AML-193 (cell line): ENCODE measurements around the gene SKIDA1.

ENCODE experiments used
- DNase-seq, 2 experiments: peaks; one replicate each; lab custom pipeline; 2025; lab: John Stamatoyannopoulos, UW

Gene SKIDA1

DNA sequence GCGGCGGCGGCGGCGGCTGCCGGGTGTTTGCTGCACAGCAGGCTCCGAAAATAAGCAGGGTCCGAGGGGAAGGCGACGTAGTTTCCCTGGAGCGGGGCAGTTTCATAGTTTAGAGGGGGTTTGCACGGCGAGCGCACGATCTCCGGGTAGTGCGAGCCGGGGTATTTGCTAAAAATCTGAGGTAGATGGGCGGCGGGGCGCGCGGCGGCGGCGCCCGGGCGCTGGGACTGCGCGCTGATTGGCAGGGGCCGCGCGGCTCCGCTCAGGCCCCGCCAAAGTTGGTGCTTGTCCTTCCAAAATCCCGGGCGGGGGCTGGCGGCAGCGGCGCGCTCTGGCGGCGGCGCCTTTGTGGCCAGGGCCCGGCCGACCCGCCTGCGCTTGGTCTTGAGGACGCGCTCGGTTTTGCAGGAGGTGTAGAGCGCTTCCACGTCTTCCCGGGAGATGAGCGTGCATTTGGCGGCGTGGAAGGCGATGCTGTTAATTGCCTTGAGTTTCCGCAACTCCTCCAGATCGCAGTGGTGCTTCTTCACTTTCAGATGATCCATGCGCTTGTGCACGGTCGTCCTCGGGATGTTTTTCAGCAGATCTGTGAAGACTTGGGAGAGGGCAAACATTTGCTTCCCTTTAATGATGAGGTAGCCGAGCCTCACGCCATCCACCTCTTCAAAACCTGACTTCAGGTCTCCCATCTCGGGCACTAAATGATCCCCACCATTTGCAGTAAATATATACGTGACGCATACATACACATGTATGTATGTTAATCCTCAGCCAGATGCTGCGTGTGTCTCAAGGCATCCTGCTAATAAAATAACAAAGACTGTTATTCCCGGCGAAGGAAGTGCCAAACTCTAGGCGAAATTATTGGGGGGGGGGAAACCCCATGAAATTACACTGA is 8.1 kb downstream of the SKIDA1 start:
- no peak for DNase-seq

DNA sequence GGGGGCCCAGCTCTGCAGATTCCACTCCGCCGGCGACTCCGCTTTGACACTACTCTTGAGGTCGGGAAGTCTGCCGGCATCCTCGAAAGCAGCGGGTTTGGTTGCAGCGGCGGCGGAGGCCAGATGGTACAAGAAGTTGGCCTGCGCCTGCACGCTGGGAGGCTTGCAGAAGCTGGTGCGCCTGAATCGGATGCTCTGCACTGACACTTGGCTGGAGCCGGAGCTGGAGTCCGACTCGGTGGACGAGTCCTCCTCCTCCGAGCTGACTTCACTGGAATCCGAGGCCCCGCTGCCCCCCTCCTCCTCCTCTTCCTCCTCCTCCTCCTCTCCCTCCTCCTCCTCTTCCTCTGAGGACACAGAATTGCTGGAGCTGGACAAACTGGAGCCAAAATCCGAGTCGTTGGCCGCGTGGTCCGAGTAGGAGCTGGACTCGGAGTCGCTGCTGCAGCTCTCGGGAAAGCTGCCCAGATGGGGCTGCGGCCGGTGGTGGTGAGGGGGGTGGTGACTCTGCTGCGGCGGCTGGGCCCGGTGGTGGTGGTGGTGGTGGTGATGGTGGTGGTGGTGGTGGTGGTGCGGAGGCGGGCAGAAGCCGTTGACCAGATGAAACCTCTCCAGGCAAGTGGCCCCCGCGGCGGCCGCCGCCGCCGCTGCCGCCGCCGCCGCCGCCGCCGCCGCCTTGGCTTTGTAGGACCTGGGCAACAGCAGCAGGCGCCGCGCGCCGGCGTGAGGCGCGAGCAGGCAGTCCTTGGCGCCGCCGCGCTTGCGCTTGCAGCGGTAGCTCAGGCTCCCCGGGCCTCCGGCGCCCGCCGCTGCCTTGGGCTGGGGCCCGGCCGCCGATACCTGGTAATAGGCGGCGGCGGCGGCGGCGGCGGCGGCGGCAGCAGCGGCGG is 9.0 kb downstream of the SKIDA1 start:
- no peak for DNase-seq

DNA sequence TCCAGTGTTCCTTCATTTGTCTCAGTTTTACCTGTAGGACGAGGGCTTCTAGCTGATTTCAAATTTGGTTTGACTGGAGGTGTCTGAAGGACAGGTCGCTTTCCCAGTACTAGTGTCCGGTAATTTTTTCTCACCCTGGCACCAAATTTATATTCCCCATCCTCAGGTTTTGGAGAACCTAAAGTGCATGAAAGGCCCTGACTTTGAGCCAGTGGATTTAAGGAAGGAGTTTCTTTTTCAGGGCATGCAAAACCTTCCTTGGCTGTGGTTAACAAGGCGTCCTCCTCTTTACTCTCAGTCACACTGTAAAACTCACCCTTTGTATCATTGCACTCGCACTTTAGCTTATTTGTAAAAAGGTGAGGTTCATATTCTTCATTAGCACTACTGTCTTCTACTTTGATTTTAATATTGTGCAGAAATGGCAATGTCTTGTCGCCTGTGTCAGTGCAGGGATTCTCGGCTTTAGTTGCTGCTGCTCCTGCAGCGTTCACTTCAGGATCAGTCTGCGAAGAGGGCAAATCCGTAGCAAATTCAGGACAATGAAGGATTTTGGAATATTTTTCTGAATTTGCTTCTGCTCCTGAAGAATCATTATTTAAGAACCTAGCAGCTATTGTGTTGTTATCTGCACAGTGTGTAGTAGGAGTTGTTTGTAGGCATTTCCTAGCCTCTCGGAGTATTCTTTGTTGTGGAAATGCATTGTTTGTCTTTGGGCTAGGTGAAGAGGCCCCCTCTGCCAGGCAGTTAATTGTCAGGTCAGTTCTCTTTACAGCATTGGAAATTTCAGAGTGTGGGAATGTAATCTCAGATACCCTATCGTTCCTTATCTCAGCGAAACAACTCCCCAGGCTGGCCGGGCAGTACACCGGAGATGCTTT is 9.9 kb downstream of the SKIDA1 start:
- no peak for DNase-seq

DNA sequence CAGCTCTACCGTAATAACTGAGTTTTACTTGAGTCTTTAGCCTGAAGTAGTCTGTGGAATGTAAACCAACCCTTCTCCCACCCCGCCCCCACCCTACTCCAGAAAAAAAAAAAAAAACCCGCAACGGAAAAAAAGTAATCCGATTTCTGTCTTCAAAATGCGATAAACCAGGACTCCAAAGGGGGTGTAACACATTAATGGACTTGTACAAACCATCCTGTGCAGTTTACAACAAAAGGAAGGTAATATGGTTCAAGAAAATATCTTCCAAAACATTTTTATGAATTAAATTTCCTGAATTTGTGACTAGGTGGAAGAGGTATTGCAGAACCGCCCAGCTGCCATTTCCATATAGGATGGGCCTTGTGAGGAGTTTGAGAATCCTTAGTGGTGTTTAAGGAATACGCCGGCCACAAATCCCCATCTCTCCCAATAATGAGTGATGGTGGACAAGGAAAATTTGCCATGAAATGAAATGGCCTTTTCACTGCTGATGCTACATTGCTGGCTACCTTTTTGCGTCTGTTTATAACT is 10.6 kb downstream of the SKIDA1 start:
- no peak for DNase-seq

GRCh38 chr10:21514129-21514817 is 11.2 kb downstream of the SKIDA1 start:
- no peak for DNase-seq

DNA sequence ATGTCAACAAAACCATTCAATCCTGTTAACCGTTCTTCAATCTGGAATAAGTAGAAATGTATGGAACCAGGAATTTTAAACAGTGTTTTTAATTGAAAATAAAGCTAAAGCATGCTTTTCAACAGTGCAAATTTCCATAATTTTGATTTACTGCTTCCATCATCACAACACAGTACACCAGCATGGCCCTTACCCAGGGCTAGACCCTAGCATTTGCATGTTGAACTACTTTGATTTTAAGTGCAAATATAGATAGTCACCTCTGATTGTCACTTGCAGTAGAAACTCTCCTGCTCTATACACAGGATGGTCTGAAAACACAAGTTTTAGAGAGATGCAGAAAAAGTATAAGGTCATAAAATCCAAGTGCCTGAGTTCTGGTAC is 12.1 kb downstream of the SKIDA1 start:
- no peak for DNase-seq

GRCh38 chr10:21512573-21513404 is 12.7 kb downstream of the SKIDA1 start:
- DNase-seq, result no peak

DNA sequence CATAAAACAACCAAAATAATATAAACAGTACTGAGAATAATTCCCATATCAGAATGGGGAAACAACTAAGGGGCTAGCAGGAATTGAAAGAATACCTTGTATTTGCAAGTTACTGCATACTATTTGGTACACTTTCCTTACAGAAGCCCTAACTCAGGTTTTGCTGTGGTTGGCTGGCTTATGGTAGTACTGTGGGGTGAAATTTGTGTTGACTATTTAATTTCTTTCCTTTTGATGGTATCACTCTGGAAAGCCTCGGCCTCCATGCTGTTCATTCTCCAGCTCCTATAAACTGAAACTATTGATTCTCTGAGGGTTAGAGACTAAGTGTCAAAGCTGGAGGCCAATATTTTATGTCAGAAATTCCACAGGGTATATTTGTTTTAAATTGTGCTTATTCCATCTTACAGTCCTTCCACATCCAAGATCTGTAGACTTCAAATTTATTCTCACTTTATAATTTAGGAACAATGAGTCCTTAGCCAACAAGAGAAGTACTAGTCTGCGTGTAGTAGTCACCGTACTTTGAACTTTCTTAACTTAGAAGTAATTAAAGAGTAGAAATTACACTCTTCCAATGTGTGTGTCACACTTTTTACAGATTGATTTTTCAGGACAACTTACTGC is 13.4 kb downstream of the SKIDA1 start:
- no peak for DNase-seq

DNA sequence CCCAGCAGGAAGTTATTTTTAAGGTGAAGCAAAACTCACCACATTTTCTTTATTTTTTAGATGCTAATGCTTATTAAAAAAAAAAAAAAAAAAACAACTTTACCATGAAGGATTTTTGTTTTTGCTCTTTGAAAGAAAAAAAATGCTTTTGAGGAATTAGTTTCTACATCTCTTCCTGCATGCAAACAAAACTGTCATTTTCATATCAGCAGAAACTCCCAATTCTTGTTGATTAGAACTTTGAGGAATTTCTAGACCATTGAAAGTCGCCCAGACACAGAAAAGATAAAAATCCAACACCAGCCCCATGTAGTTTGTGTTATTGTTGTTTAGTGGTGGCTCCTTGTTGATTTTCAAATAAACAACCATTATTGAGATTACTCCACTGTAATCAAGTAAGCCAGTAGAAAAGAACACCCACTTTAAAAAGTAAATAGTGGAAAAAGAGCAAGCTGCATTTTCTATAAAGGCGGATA is 14.3 kb downstream of the SKIDA1 start:
- no peak for DNase-seq

DNA sequence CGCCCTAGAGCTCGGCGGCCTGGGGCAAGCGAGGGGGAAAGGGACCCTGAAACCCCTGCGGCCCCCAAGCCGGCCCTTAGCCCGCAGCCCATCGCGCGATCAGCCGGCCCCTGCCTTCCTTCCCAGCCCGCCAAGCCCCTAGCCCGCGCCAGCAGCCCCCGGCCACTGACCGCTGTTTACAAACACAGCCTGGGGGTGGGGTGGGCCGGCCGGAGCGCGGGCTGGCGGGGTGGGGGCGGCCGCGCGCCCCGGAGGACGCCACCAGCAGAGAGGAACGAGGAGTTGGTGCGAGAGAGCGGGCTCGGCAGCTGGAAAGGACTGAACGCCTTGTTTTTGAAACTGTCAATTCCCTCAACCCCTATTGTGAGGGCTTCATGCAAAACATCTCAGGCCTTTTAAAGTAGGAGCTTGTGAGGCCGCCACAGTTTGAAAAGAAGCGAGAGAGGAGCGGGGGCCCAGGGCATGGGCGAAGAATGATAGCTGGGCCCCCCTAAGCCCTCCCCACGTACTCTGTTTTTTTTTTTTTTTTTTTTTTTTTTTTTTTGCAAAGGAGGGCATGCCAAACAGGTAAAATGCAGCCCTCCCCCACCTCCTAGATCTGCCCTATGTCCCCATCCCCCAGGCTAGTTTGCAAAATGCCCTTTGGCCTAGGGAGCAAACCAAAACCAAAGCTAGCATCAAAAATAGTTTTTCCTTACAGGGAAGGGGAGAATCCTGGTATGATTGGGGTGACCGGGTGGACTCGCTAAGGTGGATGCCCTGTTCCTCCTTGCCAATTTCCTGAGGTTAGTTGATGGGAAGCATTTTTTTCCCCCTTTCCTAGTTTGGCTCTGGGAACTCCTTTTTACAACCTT is 15.0 kb downstream of the SKIDA1 start:
- no peak for DNase-seq

DNA sequence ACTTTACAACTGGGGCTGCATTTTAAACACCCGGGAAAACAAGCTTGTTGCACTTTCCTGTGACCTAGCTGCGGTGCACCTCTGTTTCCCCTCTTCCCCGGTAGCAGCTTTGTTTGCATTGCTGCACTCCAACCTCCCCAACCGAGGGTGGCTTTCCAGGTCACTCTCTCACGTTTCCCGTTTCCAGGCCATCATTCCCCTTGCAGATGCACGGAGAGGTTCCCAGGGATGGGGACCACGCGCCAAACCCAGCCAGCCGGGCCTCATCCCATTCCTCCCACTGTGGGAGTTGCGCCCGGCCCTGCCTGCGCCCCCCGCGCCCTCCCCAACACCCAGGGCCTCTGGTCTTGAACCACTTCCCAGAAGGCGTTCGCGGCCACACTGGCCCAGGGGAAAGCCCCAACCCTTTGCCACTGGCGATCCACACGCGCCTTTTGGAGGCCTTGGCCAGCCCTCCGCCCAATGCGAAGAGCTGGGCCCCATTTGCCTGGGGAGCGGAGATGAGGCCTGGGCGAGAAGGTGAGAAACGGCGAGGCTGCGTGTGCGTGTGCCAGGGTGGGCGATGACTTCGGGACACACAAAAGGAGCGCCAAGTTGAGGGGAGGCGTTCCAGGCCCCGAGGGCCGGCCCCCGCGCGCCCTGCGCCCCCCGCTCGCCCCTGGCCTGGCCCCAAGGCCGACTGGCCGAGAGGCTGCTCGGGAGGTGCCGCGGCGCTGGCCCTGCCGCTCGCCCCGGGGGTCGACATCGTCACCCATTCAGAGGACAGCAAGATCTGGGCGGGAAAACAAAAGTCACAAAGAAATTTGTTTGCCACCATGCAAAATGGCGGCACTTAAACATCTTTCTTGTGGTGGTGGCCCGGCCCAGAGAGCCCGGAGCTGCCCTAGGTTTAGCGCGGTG is 15.9 kb downstream of the SKIDA1 start:
- no peak for DNase-seq

GRCh38 chr10:21508706-21509331 is 16.7 kb downstream of the SKIDA1 start:
- no peak for DNase-seq

DNA sequence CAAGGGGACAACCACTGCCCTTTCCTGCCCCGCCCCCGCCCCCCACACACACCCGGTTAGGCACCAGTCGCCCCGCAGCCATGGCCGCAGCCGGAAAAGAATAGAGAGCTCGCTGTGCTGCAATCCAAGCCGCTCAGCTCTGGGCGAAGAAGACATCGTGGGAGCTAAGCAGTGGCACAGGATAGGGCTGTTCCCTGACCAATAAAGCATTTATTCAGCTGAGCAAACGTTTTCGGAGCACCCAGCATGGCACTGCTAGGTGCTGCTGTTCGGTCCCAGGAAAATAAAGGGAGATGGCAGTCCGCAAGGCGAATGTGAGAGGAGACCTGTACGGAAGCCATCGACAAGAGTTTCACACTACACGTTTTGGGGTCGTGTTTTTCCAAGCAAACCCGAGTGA is 18.3 kb downstream of the SKIDA1 start:
- no peak for DNase-seq

DNA sequence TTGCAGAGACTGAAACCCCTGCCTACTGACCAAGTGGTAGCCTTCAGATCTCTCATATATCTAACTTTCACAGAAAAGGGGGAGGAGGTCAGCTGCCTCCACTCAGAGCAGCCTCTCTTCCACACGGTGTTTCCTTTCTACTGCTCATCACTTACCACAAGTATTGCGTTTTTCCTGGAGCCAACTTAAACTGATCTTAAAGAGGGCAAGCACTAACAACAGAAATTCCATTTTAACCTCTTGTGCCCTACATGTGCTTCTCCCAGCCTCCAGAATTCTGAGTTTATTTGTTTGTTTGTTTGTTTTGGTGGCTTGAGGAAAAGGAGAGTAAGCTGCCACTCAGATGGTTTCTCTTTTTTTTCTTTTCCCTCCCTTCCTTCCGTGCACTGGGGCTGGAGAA is 19.1 kb downstream of the SKIDA1 start:
- peak; percentile 74 to 80 for DNase-seq

DNA sequence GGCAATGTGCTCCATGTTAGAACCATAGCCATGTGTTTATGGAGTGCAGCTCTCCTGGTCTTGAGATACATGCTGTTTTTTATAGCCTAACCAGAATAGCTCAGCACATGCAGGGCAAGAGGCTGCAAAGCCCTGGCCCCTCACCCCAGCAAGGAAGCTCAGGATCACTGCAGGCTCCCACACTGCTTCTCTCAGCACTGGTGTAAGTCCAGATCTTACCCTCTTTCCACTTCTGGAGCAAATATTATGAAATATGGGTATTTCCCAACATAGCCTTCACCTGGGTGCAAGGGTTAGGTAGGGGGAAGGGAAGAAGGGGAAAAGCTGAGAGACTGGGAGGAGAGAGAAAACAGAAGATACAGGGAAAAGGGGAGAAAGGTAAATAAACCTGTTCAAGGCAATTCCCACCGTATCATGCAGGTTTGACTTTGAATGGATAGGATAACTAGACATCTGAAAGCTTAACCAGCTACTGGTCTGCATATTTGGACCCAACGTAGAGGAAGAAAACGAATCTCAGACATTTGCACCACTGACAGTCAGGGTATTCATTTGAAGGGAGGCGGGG is 19.7 kb downstream of the SKIDA1 start:
- no peak for DNase-seq

GRCh38 chr10:21503542-21503941 is 21.9 kb downstream of the SKIDA1 start:
- DNase-seq, result no peak

DNA sequence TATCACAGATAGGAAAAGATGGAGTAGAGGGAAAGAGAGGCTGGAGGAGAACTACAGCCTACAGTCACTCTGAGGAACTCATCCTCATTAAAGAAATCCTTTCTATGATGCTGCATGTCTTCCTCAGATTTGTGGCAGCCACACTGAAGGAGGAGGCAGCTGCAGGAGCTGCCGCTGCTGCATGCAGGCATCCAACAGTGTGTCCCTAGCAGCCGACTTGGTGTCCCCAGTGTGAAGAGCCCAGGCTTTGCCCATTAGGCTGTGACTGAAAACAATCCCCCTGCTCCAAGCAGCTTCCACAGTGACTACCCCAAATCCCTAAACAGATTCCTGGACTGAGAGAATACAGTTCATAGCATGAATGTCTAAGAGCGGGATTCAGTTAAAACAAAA is 23.1 kb downstream of the SKIDA1 start:
- no peak for DNase-seq
